Endothelial cell of umbilical vein (primary cell): ENCODE data around the gene MARS2. TPM values are rescaled to one million over a fixed set of nuclear protein-coding genes. Genes with fewer than 3 reads are reported as not detected.
"Not testable (repeated sequence)": the region's sequence is repeated elsewhere in the genome, so short reads cannot be mapped to it uniquely, and the experiment has no call there.

Source experiments
- BruUV-seq: library from RNA; stranded (reverse); fragments of 400-500 nt; replicated peaks from 2 replicates; lab custom pipeline; 2021; lab: Mats Ljungman, UMichigan
- CTCF ChIA-PET: fragments of 300-600, 350-600 bp; sonication (Branson Sonifier 250); formaldehyde crosslinking; loops from one replicate; lab custom pipeline; 2021; ENCODE audit warnings: antibody characterized with exemption, inconsistent platforms; lab: Charles Lee
- POLR2A ChIA-PET: fragments of 300-600, 350-600 bp; sonication (Branson Sonifier 250); formaldehyde crosslinking; loops from one replicate; lab custom pipeline; 2021; ENCODE audit warnings: antibody characterized with exemption, inconsistent platforms; lab: Charles Lee
- DNase-seq: peaks from one replicate; pipeline ENCODE4 v3.0.0-alpha.2; 2011; ENCODE audit warnings: low read depth, low spot score
- FAIRE-seq: peaks from 2 replicates; lab custom pipeline; 2011; peaks lifted over from hg19 to GRCh38; lab: Jason Lieb, UNC
- H2AFZ ChIP-seq: 2 replicates; pipeline ENCODE4 v1.6.0; 2012; ENCODE audit warnings: low read depth, low read length, control low read depth, inconsistent platforms
- H3K27ac ChIP-seq: 2 replicates; pipeline ENCODE4 v1.5.1; 2011; ENCODE audit warnings: low read depth, mild to moderate bottlenecking, control low read depth, low read length, moderate library complexity; ENCODE audit not compliant: insufficient read depth
- H3K27me3 ChIP-seq, 2 experiments: 2 replicates each; pipeline versions ENCODE4 v1.6.0 to v1.6.1; 2011; ENCODE audit warnings: low read length in 2 of 2, mixed read lengths in 1 of 2; ENCODE audit not compliant: control insufficient read depth in 2 of 2, insufficient read depth in 2 of 2
- H3K36me3 ChIP-seq, 2 experiments: 2 replicates in 1 of 2; 3 replicates in 1 of 2; pipeline ENCODE4 v1.5.1; 2011; ENCODE audit warnings: low read length in 2 of 2, mild to moderate bottlenecking in 1 of 2, moderate library complexity in 1 of 2; ENCODE audit not compliant: control insufficient read depth in 2 of 2, insufficient read depth in 2 of 2; ENCODE audit errors: extremely low read depth in 1 of 2
- H3K4me1 ChIP-seq: 3 replicates; pipeline ENCODE4 v1.5.1; 2011; ENCODE audit warnings: mild to moderate bottlenecking, low read length; ENCODE audit not compliant: control insufficient read depth, insufficient read depth; ENCODE audit errors: extremely low read depth
- H3K4me2 ChIP-seq: 2 replicates; pipeline ENCODE4 v1.6.1; 2011; ENCODE audit warnings: low read length, control low read depth, mixed read lengths; ENCODE audit not compliant: insufficient read depth
- H3K4me3 ChIP-seq, 3 experiments: fragments of 200-600 bp in 1 of 3; sonication (generic), shearing (Covaris generic) in 1 of 3; replicated peaks in 1 of 3; 2 replicates each; pipeline ENCODE4 v1.5.1; 2011 to 2016; ENCODE audit warnings: control low read depth in 3 of 3, low read length in 3 of 3, mild to moderate bottlenecking in 2 of 3, inconsistent platforms in 1 of 3, low read depth in 1 of 3, moderate library complexity in 1 of 3; ENCODE audit not compliant: insufficient read depth in 1 of 3
- H3K79me2 ChIP-seq: 2 replicates; pipeline ENCODE4 v1.6.0; 2012; ENCODE audit warnings: low read length, inconsistent platforms; ENCODE audit not compliant: control insufficient read depth, insufficient read depth
- H3K9ac ChIP-seq: replicated peaks from 2 replicates; pipeline ENCODE3; 2011; ENCODE audit warnings: low read length, control low read depth; ENCODE audit not compliant: insufficient read depth; ENCODE audit errors: extremely low read depth
- H3K9me1 ChIP-seq: replicated peaks from 3 replicates; pipeline ENCODE4 v1.6.0; 2011; ENCODE audit warnings: mild to moderate bottlenecking, low read length; ENCODE audit not compliant: control insufficient read depth, insufficient read depth; ENCODE audit errors: extremely low read depth
- H3K9me3 ChIP-seq: replicated peaks from 2 replicates; pipeline ENCODE4 v1.5.1; 2012; ENCODE audit warnings: low read length, inconsistent platforms; ENCODE audit not compliant: control insufficient read depth, insufficient read depth
- H4K20me1 ChIP-seq: replicated peaks from 2 replicates; pipeline ENCODE3; 2011; ENCODE audit warnings: mild to moderate bottlenecking, low read length; ENCODE audit not compliant: control insufficient read depth, insufficient read depth; ENCODE audit errors: extremely low read depth
- CTCF ChIP-seq, 2 donors: IDR thresholded peaks; 1 replicate in 1 of 2; 2 replicates in 1 of 2; pipeline ENCODE4 v1.5.1; 2011; ENCODE audit warnings: low read length in 2 of 2, mild to moderate bottlenecking in 2 of 2, moderate library complexity in 2 of 2, control low read depth in 1 of 2, inconsistent platforms in 1 of 2, low read depth in 1 of 2; ENCODE audit not compliant: insufficient read depth in 1 of 2; ENCODE audit errors: extremely low read depth in 1 of 2
- EZH2 ChIP-seq: IDR thresholded peaks from 2 replicates; pipeline ENCODE4 v1.6.1; 2012; ENCODE audit warnings: borderline replicate concordance, low read depth, mild to moderate bottlenecking, moderate library complexity, low read length, inconsistent platforms; ENCODE audit not compliant: severe bottlenecking
- FOS ChIP-seq: IDR thresholded peaks from 2 replicates; pipeline ENCODE4 v1.6.1; 2011; ENCODE audit warnings: mild to moderate bottlenecking, low read length, moderate library complexity, borderline replicate concordance; ENCODE audit not compliant: insufficient read depth
- GATA2 ChIP-seq: IDR thresholded peaks from 2 replicates; pipeline ENCODE4 v1.7.0; 2011; ENCODE audit warnings: low read depth, mild to moderate bottlenecking, moderate library complexity, mixed read lengths, low read length; ENCODE audit not compliant: insufficient read length, insufficient read depth
- JUN ChIP-seq: IDR thresholded peaks from 2 replicates; pipeline ENCODE4 v1.6.1; 2011; ENCODE audit warnings: borderline replicate concordance, low read depth; ENCODE audit not compliant: insufficient read length, insufficient read depth
- MAX ChIP-seq: IDR thresholded peaks from 2 replicates; pipeline ENCODE4 v1.6.1; 2011; ENCODE audit not compliant: insufficient read depth, insufficient read length
- MYC ChIP-seq: IDR thresholded peaks from one replicate; pipeline ENCODE4 v1.6.1; 2011; ENCODE audit warnings: mild to moderate bottlenecking, low read depth, low read length
- POLR2A ChIP-seq: IDR thresholded peaks from 2 replicates; pipeline ENCODE4 v1.6.1; 2012; ENCODE audit warnings: low read depth, mild to moderate bottlenecking, control low read depth, low read length
- POLR2AphosphoS5 ChIP-seq: IDR thresholded peaks from 2 replicates; pipeline ENCODE4 v1.6.1; 2012; ENCODE audit warnings: low read depth, mild to moderate bottlenecking, control low read depth, low read length, moderate library complexity; ENCODE audit not compliant: insufficient read depth
- dilution Hi-C: fragments of 300-500 bp; cut with MboI; formaldehyde crosslinking; loops from one replicate; pipeline ENCODE4 v1.15.0; 2019; ENCODE audit warnings: low sequenced_read_pairs; ENCODE audit not compliant: extremely low pct_ligation_motif_present
- intact Hi-C: fragments of 100-400 bp; cut with micrococcal nuclease; formaldehyde crosslinking; loops from one replicate; pipeline ENCODE4 v1.10.0; 2022
- polyA plus RNA-seq, 4 experiments: library from polyadenylated mRNA; depleted of rRNA in 3 of 4; stranded (reverse) in 3 of 4; unstranded in 1 of 4; fragments of >200 nt; gene quantifications; 2 replicates each; pipeline versions ENCODE4 v1.2.1 to v1.2.3, GENCODE V29; 2011 to 2012; ENCODE audit warnings: missing spikeins in 1 of 4
- total RNA-seq: library from RNA; stranded (reverse); gene quantifications from 2 replicates; pipeline ENCODE4 v1.2.3, GENCODE V29; 2021

MARS2 gene
- total and polyA plus RNA-seq, 2 donors (not counting 3 experiments of a cell fraction or from before 2014, with no cell fraction given): 2.4 to 5.3 TPM

- H3K9me3 ChIP-seq: no peaks in the 10 kb centered on the region
- H2AFZ ChIP-seq: no peak overlapping the region
- H3K79me2 ChIP-seq: no peaks in the 10 kb centered on the region
- ChIA-PET POLR2A (interaction anchor here (0.7 kb wide), 1 partner anchor 11 kb away, joined by 7 read pairs; no protein-coding TSS in a partner anchor), CTCF (interaction anchor here (0.7 to 1.0 kb wide), 2 partner anchors 11 to 20 kb away, joined by 3 to 4 read pairs; no protein-coding TSS in a partner anchor)
- H3K4me3 ChIP-seq: no peak overlapping the region
- H3K27ac ChIP-seq: no peak overlapping the region
- no peak overlapping the region for H3K9ac ChIP-seq
- intact Hi-C loops (no loop called here), dilution Hi-C loops (no loop called here)
- H3K9me1 ChIP-seq: no peaks in the 10 kb centered on the region
- TF ChIP-seq EZH2: no peak
- TF ChIP-seq FOS: no peak
- TF ChIP-seq POLR2A: no peak
- no peak for TF ChIP-seq POLR2AphosphoS5
- TF ChIP-seq GATA2: no peak
- TF ChIP-seq JUN: no peak
- TF ChIP-seq MYC: no peak
- no peak for TF ChIP-seq MAX
- TF ChIP-seq CTCF (IDR thresholded peaks at IDR 0.05; ENCODE audit: extremely low read depth in 1 of 2, insufficient read depth in 1 of 2, low read depth in 1 of 2, low read length in 2 of 2): no peak
- BruUV-seq: no TSS peak
- no peaks in the 10 kb centered on the region for H3K36me3 ChIP-seq
- no peak overlapping the region for H3K4me2 ChIP-seq
- DNase-seq (no peak), FAIRE-seq (no peak)
- no peaks in the 10 kb centered on the region for H3K4me1 ChIP-seq
- H3K27me3 ChIP-seq: no peaks in the 10 kb centered on the region
- H4K20me1 ChIP-seq: no peaks in the 10 kb centered on the region
Observed at GRCh38 chr2:197727011-197727410, 21.8 kb downstream of the MARS2 start.

GRCh38 chr2:197728555-197729544 is 23.7 kb downstream of the MARS2 start:
- H3K4me2 ChIP-seq, POLR2A ChIA-PET, intact Hi-C loops, DNase-seq, H3K9me1 ChIP-seq, H3K27ac ChIP-seq, H3K4me3 ChIP-seq, H3K4me1 ChIP-seq, H2AFZ ChIP-seq, BruUV-seq, H3K9ac ChIP-seq, dilution Hi-C loops, H3K36me3 ChIP-seq, H3K27me3 ChIP-seq, FAIRE-seq, H4K20me1 ChIP-seq, H3K9me3 ChIP-seq, CTCF ChIA-PET, H3K79me2 ChIP-seq: not testable (repeated sequence)
